ENCODE results near the gene IRAK2. TPM values are rescaled to one million over a fixed set of nuclear protein-coding genes. Genes with fewer than 3 reads are reported as not detected.

IRAK2 gene
- polyA plus RNA-seq, 2 of the 4 experiments (the other 2 are of a cell fraction), result 7.9 to 12.5 TPM

DNA sequence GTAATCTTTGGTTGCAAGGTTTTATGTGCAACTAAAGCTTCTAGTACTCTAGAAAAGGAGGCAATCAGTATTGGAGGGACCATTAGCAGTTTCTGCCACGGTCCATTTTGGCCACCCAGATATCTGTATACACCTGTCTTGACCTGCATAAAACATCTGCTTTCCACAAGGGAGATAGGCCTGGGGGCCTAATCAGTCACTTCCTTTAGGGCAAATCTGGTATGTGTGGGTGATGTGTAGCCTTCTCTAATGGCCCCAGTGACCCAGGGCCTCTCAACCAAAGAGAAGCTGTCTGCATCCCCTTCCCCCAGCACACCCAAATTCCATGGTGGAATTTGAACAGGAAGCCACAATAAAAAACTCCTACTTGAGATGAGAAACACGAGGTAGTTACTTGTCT is 19.5 kb downstream of the IRAK2 start:
- H3K27ac ChIP-seq, result no peak overlapping the region
- ChIA-PET POLR2A (interaction anchor here (0.6 kb wide), 1 partner anchor 9 kb away, joined by 9 read pairs; no protein-coding TSS in a partner anchor), CTCF (interaction anchor here (0.9 to 1.0 kb wide), 2 partner anchors 8 to 11 kb away, joined by 3 to 4 read pairs; no protein-coding TSS in a partner anchor)
- H3K4me1 ChIP-seq, result peaks cover 8% of the 10 kb centered on the region
- H3K4me2 ChIP-seq, result no peak overlapping the region
- H3K4me3 ChIP-seq, result no peak overlapping the region
- TF ChIP-seq, protein P1, sequence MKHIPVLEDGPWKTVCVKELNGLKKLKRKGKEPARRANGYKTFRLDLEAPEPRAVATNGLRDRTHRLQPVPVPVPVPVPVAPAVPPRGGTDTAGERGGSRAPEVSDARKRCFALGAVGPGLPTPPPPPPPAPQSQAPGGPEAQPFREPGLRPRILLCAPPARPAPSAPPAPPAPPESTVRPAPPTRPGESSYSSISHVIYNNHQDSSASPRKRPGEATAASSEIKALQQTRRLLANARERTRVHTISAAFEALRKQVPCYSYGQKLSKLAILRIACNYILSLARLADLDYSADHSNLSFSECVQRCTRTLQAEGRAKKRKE (CRISPR knock-in tag; IDR thresholded peaks at IDR 0.05; ENCODE audit: low read depth), result no peak
- TF ChIP-seq, protein P2, sequence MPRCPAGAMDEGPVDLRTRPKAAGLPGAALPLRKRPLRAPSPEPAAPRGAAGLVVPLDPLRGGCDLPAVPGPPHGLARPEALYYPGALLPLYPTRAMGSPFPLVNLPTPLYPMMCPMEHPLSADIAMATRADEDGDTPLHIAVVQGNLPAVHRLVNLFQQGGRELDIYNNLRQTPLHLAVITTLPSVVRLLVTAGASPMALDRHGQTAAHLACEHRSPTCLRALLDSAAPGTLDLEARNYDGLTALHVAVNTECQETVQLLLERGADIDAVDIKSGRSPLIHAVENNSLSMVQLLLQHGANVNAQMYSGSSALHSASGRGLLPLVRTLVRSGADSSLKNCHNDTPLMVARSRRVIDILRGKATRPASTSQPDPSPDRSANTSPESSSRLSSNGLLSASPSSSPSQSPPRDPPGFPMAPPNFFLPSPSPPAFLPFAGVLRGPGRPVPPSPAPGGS (IDR thresholded peaks at IDR 0.05), result no peak
- no peak for TF ChIP-seq CBX2 (IDR thresholded peaks at IDR 0.05; ENCODE audit: borderline replicate concordance, low read depth)
- TF ChIP-seq KDM5A (IDR thresholded peaks at IDR 0.05), result no peak
- no peak for TF ChIP-seq FOXS1 (CRISPR knock-in tag; IDR thresholded peaks at IDR 0.05)
- TF ChIP-seq HOXA7 (CRISPR knock-in tag; IDR thresholded peaks at IDR 0.05), result no peak
- TF ChIP-seq, protein P3, sequence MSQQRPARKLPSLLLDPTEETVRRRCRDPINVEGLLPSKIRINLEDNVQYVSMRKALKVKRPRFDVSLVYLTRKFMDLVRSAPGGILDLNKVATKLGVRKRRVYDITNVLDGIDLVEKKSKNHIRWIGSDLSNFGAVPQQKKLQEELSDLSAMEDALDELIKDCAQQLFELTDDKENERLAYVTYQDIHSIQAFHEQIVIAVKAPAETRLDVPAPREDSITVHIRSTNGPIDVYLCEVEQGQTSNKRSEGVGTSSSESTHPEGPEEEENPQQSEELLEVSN (IDR thresholded peaks at IDR 0.05; ENCODE audit: borderline replicate concordance, low read depth), result no peak
- no peak for TF ChIP-seq GATA3 (IDR thresholded peaks at IDR 0.05; ENCODE audit: borderline replicate concordance)
- TF ChIP-seq POLR2AphosphoS2 (conservative IDR thresholded peaks at IDR 0.05; ENCODE audit: low read length), result no peak
- TF ChIP-seq CHD4 (IDR thresholded peaks at IDR 0.05; ENCODE audit: borderline replicate concordance), result no peak
- TF ChIP-seq RNF2 (IDR thresholded peaks at IDR 0.05; ENCODE audit: borderline replicate concordance, low read depth), result no peak
- no peak for TF ChIP-seq NPAS2 (CRISPR knock-in tag; IDR thresholded peaks at IDR 0.05; ENCODE audit: borderline replicate concordance)
- TF ChIP-seq RARB (CRISPR knock-in tag; IDR thresholded peaks at IDR 0.05), result no peak
- FAIRE-seq, result no peak
- H3K9me3 ChIP-seq, result no peaks in the 10 kb centered on the region
- no peak for DNase-seq (ENCODE audit: low read depth in 1 of 2, low spot score in 1 of 2)
- 84% methylated on average over 2 of the region's 2 CpGs for WGBS (ENCODE audit: missing lambda C conversion rate)
- no peak for ATAC-seq

DNA sequence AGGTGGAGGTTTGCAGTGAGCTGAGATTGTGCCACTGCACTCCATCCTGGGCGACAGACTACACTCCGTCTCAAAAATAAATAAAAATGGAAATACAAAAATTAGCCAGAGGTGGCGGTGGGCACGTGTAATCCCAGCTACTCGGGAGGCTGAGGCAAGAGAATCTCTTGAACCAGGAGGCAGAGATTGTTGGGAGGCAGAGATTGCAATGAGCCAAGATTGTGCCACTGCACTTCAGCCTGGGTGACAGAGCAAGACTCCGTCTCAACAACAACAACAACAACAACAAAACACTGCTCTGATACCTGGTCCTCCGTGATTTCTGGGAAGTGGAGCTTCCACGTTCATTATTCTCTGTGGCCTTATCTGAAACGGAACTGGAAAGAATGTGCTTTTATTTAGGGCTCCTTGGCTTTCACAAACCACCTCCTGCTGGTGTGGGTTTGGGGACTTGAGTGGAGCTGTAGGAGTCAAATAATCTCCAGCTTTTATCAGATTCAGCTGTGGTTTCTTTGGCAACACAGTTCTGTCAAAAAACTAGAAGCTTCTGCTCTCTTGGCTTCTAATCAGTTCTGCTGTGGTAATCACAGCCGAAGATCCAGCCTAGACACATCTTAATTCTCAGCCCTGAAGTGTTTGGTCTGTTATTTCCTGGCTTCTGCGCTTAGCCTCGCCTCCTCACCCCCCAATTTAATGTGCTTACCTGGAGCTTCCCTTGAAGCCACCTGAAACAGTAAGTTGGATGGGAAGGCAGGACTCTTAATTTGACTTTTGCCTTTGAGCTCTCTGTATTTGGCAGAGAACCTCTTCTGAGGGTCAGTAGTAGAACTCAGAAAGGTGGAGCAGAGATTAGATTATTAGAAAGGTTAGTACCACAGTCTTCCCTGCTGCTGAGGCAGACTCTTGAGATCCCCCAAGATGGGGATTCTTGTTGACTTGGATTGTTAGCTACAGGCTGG is 21.4 kb downstream of the IRAK2 start:
- POLR2A ChIA-PET, result interaction anchor here (0.7 to 1.6 kb wide), 2 partner anchors 45 to 70 kb away, joined by 4 to 5 read pairs; partner anchors contain the start of gene VHL
- no peaks in the 10 kb centered on the region for H3K9me3 ChIP-seq
- no peak for ATAC-seq
- DNase-seq (ENCODE audit: low read depth in 1 of 2, low spot score in 1 of 2), result no peak
- peaks cover 26% of the 10 kb centered on the region for H3K4me1 ChIP-seq
- no peak overlapping the region for H3K4me2 ChIP-seq
- H3K27ac ChIP-seq, result 0 out of 6 replicates have a peak overlapping the region, but pooled peaks of 1 of the 2 experiments have one; percentile 7
- CTCF ChIA-PET, result interaction anchor here (0.6 to 2.2 kb wide), 5 partner anchors 12 to 38 kb away, joined by 3 to 7 read pairs (median 4); partner anchors contain the start of gene IRAK2
- no peak overlapping the region for H3K4me3 ChIP-seq
- no peak for FAIRE-seq
- 92% methylated on average over 12 of the region's 12 CpGs for WGBS (ENCODE audit: missing lambda C conversion rate)
- no peak for TF ChIP-seq EHF (CRISPR knock-in tag; IDR thresholded peaks at IDR 0.05)
- TF ChIP-seq, protein P1 (CRISPR knock-in tag; IDR thresholded peaks at IDR 0.05; ENCODE audit: low read depth), result no peak
- TF ChIP-seq GATA3 (IDR thresholded peaks at IDR 0.05; ENCODE audit: borderline replicate concordance), result no peak
- no peak for TF ChIP-seq BHLHE40 (IDR thresholded peaks at IDR 0.05; ENCODE audit: low read depth, low read length)
- TF ChIP-seq HOXB13 (CRISPR knock-in tag; IDR thresholded peaks at IDR 0.05; ENCODE audit: low read depth), result no peak
- TF ChIP-seq RAD21 (conservative IDR thresholded peaks at IDR 0.05 in 1 of 2, IDR thresholded peaks at IDR 0.05 in 1 of 2), result no peak
- TF ChIP-seq, protein P4, sequence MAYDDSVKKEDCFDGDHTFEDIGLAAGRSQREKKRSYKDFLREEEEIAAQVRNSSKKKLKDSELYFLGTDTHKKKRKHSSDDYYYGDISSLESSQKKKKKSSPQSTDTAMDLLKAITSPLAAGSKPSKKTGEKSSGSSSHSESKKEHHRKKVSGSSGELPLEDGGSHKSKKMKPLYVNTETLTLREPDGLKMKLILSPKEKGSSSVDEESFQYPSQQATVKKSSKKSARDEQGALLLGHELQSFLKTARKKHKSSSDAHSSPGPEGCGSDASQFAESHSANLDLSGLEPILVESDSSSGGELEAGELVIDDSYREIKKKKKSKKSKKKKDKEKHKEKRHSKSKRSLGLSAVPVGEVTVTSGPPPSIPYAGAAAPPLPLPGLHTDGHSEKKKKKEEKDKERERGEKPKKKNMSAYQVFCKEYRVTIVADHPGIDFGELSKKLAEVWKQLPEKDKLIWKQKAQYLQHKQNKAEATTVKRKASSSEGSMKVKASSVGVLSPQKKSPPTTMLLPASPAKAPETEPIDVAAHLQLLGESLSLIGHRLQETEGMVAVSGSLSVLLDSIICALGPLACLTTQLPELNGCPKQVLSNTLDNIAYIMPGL (CRISPR knock-in tag; IDR thresholded peaks at IDR 0.05; ENCODE audit: borderline replicate concordance), result no peak
- TF ChIP-seq MAFK (IDR thresholded peaks at IDR 0.05; ENCODE audit: partially characterized antibody), result no peak
- TF ChIP-seq JUNB (IDR thresholded peaks at IDR 0.05), result no peak
- no peak for TF ChIP-seq MAZ (IDR thresholded peaks at IDR 0.05; ENCODE audit: borderline replicate concordance, low read depth, low read length)
- no peak for TF ChIP-seq PHF8 (IDR thresholded peaks at IDR 0.05; ENCODE audit: borderline replicate concordance, low read depth)
- TF ChIP-seq NR3C1 (IDR thresholded peaks at IDR 0.05), result no peak
- TF ChIP-seq, protein P5, sequence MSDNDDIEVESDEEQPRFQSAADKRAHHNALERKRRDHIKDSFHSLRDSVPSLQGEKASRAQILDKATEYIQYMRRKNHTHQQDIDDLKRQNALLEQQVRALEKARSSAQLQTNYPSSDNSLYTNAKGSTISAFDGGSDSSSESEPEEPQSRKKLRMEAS (IDR thresholded peaks at IDR 0.05), result no peak
- no peak for TF ChIP-seq FOXS1 (CRISPR knock-in tag; IDR thresholded peaks at IDR 0.05)

Measured in A549 (cell line).